Measurements from ENCODE around the gene NRGN. TPM values are rescaled to one million over a fixed set of nuclear protein-coding genes. Genes with fewer than 3 reads are reported as not detected.

Gene NRGN
- total and polyA plus RNA-seq, 2 of the 8 experiments (the other 6 are each of a cell fraction or from before 2014, with no cell fraction given), result 0.60 to 1.0 TPM

- H3K23me2 ChIP-seq (ENCODE audit: low read depth, low read length), result peaks cover 17% of the 10 kb centered on the region; the same call in 1 of the 2 replicates
- no peak overlapping the region for H2BK120ac ChIP-seq (replicated peaks; ENCODE audit: low read depth, low read length)
- FAIRE-seq, result no peak
- no peak overlapping the region for H3K9ac ChIP-seq (replicated peaks in 1 of 4; ENCODE audit: extremely low read depth in 1 of 4, low read depth in 3 of 4, low read length in 3 of 4)
- peak overlapping the region; percentile 80 to 81 for H3K4me2 ChIP-seq (ENCODE audit: insufficient read depth in 1 of 2, low read depth in 2 of 2, low read length in 2 of 2)
- H3K4me3 ChIP-seq (ENCODE audit: extremely low read depth in 1 of 4, insufficient read depth in 2 of 4, low read depth in 3 of 4, low read length in 4 of 4), result peak overlapping the region in 1 of 4 experiments; percentile 58; a peak in 2 of 8 replicates
- peak in 1 of 2 experiments; percentile 64 for DNase-seq (ENCODE audit: low read depth in 1 of 2, low spot score in 2 of 2)
- H2BK15ac ChIP-seq (ENCODE audit: low read length), result 0 out of 2 replicates have a peak overlapping the region, but pooled peaks have one; percentile 46
- peaks cover 0 to 3% (median 0%) of the 10 kb centered on the region in 4 experiments; a peak in 1 of 8 replicates for H3K36me3 ChIP-seq (ENCODE audit: control insufficient read depth in 2 of 4, insufficient read depth in 4 of 4, low read length in 3 of 4)
- no peaks in the 10 kb centered on the region for H3K9me3 ChIP-seq (ENCODE audit: insufficient read depth in 2 of 2, low read depth in 1 of 2, low read length in 1 of 2)
- no peak overlapping the region for H4K91ac ChIP-seq (replicated peaks; ENCODE audit: insufficient read length, low read length)
- H4K8ac ChIP-seq (ENCODE audit: extremely low read depth, insufficient read depth, low read length), result no peak overlapping the region; the same call in 1 of the 2 replicates
- H3K4ac ChIP-seq (replicated peaks; ENCODE audit: insufficient read length, low read depth, low read length), result peak overlapping the region; percentile 8
- H2BK20ac ChIP-seq (ENCODE audit: low read length), result no peak overlapping the region
- H3K18ac ChIP-seq (ENCODE audit: extremely low read depth, low read length), result 0 out of 2 replicates have a peak overlapping the region, but pooled peaks have one; percentile 71
- WGBS, 2 experiments (ENCODE audit: extremely low coverage in 1 of 2, insufficient coverage in 1 of 2, insufficient read length in 1 of 2, insufficient replicate concordance in 2 of 2, low coverage in 1 of 2, low lambda C conversion rate in 2 of 2, missing lambda C conversion rate in 1 of 2), result 5% methylated on average over 17 of the region's 25 CpGs; no CpG with 5 or more reads in 1 of the 2 experiments
- H2AK5ac ChIP-seq (ENCODE audit: low read depth, low read length), result no peak overlapping the region
- CTCF ChIA-PET (ENCODE audit: partially characterized antibody), result interaction anchor here (1.0 to 28.0 kb wide), 14 partner anchors 8 to 503 kb away, joined by 3 to 382 read pairs (median 13); partner anchors contain the start of genes NRGN, ROBO3, SIAE and SPA17
- H3K79me1 ChIP-seq (ENCODE audit: low read depth, low read length), result no peaks in the 10 kb centered on the region
- TF ChIP-seq CHD2 (IDR thresholded peaks at IDR 0.05; ENCODE audit: low read length), result no peak
- TF ChIP-seq SIRT6 (IDR thresholded peaks at IDR 0.05; ENCODE audit: low read length), result no peak
- TF ChIP-seq TEAD4 (IDR thresholded peaks at IDR 0.05; ENCODE audit: low read depth, low read length), result no peak
- peak; percentile 77 for TF ChIP-seq EZH2 (IDR thresholded peaks at IDR 0.05; ENCODE audit: low read depth, low read length, severe bottlenecking)
- TF ChIP-seq CBX8 (IDR thresholded peaks at IDR 0.05; ENCODE audit: borderline replicate concordance, low read depth, low read length), result peak; percentile 49; the same call in 1 of the 2 replicates
- peak; percentile 1; the same call in 1 of the 2 replicates for TF ChIP-seq SUZ12 (IDR thresholded peaks at IDR 0.05; ENCODE audit: low read length)
- TF ChIP-seq RNF2 (IDR thresholded peaks at IDR 0.05; ENCODE audit: borderline replicate concordance, low read depth, low read length, missing control alignments, poor library complexity, severe bottlenecking), result peak; percentile 30
- no peak overlapping the region for H4K5ac ChIP-seq (ENCODE audit: insufficient read length, low read depth, low read length)
- H4K20me1 ChIP-seq (replicated peaks in 1 of 2; ENCODE audit: control insufficient read depth in 1 of 2, insufficient read depth in 2 of 2, low read length in 2 of 2), result peaks cover 20 to 38% of the 10 kb centered on the region in 2 experiments
- no peak overlapping the region for H2AFZ ChIP-seq (ENCODE audit: low read length)
- H3K23ac ChIP-seq (ENCODE audit: insufficient read length), result no peak overlapping the region
- peaks cover 61 to 81% (median 75%) of the 10 kb centered on the region in 4 experiments for H3K27me3 ChIP-seq (replicated peaks in 1 of 4; ENCODE audit: control insufficient read depth in 3 of 4, extremely low read depth in 1 of 4, insufficient read depth in 3 of 4, low read length in 3 of 4)
- H3K56ac ChIP-seq (replicated peaks; ENCODE audit: insufficient read length, low read depth, low read length), result no peak overlapping the region
- H2BK12ac ChIP-seq (ENCODE audit: low read depth, low read length), result peak overlapping the region; percentile 39; the same call in 1 of the 2 replicates
- POLR2A ChIA-PET (ENCODE audit: partially characterized antibody), result interaction anchor here (0.7 to 4.2 kb wide), 4 partner anchors 14 to 89 kb away, joined by 3 to 26 read pairs (median 5); partner anchors contain the start of gene MSANTD2
- H3K4me1 ChIP-seq (replicated peaks in 1 of 4; ENCODE audit: control insufficient read depth in 3 of 4, insufficient read depth in 4 of 4, low read length in 3 of 4), result peaks cover 6 to 41% (median 27%) of the 10 kb centered on the region in 4 experiments
- H3K14ac ChIP-seq (ENCODE audit: insufficient read length), result no peak overlapping the region
- no peak overlapping the region for H3K27ac ChIP-seq (ENCODE audit: low read depth, low read length)
- H2BK5ac ChIP-seq (ENCODE audit: low read depth, low read length), result no peak overlapping the region
- no peaks in the 10 kb centered on the region for H3K79me2 ChIP-seq (ENCODE audit: control insufficient read depth in 1 of 2, insufficient read depth in 2 of 2, low read length in 2 of 2)
These were observed 20.5 kb downstream of the NRGN start for GRCh38 chr11:124760205-124760652.
